ENCODE results near the gene GYG2.

GYG2 gene

DNA sequence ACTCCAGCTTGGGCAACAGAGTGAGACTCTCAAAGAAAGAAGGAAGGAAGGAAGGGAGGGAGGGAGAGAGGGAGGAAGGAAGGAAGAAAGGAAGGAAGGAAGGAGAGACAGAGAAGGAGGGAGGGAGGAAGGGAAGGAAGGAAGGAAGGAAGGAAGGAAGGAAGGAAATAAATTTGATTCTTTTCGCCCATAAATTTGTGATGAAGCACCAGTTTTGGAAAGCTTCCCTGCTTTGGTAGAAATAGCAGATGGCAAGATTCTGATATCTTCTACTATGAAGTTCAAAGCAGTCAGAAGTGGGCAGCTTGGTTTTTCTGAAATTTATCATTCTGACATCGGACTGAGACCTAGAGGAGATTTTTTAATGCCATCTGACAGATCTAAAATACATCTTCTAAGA is 11.7 kb upstream of the GYG2 start:
- no peak for DNase-seq (ENCODE audit: low read depth in 2 of 2)

DNA sequence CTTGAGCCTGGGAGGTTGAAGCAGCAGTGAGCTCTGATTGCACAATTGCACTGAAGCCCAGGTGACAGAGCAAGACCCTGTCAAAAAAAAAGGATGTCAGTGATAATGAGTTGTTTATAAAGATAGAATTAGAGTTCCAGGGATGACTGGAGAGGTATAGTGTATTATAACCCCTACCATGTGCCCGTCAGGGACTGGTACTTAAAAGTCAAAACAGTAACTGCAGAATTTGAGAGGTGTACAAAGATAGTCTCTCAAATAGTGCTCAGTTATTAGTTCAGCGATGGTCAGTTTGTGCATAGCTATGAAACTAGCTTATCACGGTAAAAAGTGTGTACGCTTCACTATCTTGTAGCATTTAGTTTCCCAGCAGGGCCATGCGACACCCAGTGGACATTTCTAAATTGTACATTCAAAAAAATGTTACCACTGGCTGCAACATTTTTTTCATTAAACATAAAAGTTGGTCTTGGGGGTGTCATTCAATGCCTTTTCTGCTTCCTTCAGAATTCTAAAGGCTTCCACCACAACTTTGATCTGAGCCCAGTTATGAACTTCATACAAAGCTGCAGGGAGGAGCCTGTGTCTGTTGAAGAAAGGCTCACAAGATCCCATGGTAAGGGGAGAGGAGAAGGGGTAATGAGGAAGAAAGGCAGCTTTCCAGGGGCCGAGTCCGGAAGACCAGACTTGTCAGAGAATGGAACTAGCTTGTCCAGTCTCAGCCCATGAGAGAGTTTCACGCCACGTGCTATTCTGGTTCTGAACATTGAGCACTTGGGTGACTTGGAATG is 9.2 kb upstream of the GYG2 start:
- DNase-seq (ENCODE audit: low read depth in 2 of 2): no peak

DNA sequence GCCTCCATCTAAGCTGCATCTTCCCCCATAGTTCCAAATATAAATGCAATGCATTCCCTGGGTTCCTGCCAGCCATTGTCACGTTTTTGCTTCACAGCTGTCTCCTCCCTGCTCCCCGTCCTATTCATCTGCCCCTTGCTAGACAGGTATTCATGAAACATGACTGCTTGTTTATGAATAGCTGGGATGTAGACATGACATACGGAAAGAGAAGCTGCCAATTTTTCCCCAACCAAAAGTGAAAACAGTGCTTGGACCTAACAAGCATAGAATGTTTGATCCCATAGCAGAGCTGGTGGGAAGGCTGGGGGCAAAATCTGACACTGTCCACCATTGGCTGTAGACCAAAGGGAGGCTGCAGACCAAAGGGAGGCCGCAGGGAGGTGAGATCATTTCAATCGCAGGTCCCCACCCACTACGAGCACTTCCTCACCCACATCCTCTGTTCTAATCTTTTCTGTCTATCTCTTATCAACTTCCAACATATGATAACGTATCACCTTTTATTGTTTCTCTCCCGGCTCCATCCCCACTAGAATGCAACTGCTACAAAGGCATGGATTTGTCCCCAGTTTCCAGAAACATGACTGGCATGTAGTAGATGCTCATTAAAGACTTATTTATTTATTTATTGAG is 8.5 kb upstream of the GYG2 start:
- DNase-seq (ENCODE audit: low read depth in 2 of 2): no peak

DNA sequence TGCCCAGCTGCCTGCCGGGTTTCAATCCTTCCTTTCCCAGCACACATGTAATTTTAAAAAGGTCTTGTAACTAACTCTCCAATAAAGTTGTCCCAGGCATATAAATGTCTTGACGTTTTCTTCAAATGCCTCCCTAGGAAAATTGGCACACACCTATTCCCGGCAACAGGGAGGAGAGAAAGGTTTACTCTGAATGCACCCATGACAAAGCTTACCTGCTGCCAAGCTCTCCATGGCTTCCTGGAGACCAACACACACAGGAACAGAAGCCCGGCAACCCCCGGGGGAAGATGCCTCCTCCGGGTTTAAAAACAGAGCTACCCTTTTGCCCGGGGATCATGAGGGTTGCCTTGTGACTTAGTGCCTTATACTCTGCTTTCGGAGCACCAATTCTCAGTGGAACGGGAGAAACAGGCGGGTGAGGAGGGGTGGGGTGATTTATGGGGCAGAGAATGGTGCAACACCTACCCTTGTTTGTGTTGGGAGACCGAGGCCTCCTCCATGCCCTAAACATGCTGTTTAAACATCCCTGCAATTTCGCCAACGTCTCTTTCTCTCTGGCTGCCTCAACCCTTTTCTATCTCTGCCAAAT is 4.8 kb upstream of the GYG2 start:
- DNase-seq (ENCODE audit: low read depth in 2 of 2): no peak

DNA sequence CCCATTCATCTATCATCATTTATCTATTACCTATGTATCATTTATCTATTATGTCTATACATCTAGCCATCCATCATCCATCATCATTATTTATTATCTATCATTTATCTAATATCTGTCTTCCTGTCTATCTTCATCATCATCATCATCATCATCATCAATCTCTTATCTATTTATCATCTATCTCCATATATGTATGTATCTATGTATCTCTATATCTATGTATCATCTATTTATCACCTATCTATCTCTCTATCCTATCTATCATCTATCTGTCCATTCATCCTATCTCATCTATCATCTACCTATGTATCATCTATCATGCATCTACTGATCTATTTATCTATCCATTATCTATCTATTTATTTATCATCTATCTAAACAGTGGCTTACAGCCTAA is 3.8 kb upstream of the GYG2 start:
- no peak for DNase-seq (ENCODE audit: low read depth in 2 of 2)

DNA sequence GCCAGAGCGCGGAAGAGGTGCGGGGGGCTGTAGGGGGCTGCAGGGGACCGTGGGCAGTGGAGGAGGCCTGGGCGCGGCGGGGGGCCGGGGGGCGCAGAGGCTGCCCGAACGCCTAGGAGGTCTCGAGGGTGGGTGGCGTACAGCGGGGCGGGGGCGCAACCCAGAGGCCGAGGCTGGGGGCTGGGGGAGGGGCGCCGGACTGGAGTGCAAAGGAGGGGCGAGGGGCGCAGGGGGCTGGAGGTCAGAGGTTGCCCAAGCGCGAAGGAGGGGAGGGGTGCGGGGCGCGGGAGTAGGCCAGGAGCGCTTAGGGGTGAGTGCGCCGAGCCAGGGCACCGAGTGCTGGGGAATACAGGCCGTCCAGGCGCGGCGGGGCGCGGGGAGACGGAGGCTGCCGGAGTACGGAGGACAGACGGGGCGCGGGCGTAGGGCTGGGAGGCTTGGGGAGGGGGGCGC is 255 bp downstream of the GYG2 start:
- DNase-seq (ENCODE audit: low read depth in 2 of 2): no peak

DNA sequence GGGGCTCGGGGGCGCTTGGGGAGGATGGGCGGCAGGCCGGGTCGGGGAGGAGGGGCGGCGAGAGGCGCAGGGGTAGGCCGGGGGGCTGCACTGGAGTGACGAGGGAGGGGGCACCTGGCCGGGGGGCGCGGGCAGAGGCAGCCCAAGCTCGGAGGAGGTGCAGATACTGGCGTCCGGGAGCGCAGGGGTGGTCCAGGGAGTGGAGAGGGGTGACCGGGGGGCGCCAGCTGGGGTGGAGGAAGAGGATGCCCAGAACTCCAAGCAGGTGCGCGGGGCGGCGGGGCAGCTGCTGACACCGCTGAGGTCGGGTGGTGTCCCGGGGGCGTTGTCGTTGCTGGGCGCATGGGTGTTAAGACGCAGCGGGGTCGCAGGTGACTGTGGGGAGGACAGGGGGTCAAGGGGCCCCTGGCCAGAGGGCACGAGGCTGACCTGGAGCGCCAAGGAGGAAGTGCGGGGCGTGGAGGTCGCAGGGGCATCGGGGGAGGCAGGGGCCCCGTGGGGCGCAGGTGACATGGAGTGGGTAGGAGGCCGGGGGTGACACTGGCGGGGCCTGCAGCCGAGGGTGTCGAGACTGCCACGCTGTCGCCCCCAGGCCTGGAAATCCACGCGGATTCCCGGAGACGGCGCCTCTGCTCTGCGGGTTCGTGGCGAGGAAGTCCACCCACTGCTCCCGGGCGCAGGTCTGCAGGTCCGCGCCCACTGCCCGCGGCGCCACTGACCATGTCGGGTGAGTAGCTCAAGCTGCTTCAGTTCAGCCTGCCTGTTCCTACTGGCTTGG is 928 bp downstream of the GYG2 start:
- no peak for DNase-seq (ENCODE audit: low read depth in 2 of 2)

DNA sequence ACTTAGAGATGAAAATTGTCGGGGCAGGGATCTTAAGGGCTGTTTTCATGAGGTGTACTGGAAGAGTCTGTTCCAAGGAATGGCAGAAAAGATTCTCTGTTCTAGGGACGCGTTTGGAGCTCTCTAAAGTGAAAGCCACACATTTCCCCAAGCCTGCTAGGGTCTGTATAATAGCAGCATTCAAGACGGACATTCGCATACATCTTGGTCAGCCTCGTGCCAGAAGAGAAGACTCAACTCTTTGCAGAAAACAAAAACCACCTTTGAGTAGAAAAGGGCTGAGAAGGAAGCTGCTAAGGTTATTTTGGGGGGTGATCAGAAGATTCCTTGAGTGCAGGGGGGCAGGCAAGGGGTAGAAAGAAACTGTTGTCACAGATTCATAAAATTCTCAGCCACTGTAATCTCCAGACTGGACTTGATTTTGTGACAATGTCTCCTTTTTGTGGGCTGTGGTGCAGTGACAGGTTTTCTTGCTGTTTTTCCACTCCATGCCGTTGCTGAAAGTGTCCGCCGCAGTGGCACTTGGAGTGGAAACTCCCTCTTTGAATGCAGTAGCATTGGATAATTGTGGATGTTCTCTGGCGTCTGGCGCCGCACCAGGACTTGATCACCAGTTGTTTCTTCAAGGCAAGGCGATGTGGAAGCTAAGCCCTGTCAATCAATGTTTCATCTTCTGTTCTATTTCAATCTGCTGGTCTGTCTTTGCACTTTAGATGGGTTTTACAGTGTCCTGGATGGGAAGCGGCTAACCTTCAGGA is 2.9 kb downstream of the GYG2 start:
- no peak for DNase-seq (ENCODE audit: low read depth in 2 of 2)

DNA sequence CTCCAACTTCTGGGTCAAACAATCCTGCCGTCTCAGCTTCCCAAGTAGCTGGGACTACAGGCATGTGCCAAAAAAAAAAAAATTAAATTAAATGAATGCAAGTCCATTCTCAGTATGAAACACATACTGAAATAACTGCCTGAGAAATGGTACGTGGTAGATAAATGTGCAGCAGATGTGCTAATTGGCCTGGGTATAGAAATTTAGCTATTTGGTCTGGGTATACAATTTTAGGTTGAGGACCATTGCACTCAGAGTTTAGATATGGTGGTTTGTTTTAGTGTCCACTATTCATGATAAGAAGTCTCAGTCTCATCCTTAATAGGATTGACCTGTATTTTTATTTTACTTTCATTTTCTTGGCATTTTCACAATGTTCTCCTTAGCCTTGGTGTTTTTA is 9.2 kb downstream of the GYG2 start:
- DNase-seq (ENCODE audit: low read depth in 2 of 2): no peak

DNA sequence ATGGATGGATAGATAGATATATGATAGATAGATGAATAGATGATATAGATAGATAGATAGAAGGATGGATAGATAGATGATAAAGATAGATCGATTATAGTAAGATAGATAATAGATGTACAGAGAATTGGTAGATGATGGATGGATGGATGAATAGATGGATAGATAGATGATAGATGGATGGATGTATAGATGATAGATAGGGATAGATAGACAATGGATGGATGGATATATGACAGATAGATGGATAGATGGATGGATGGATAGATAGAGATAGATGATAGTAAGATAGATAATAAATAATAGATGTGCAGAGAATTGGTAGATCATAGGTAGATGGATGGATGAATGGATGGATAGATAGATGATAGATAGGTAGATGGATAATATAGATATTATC is 12.2 kb downstream of the GYG2 start:
- no peak for DNase-seq (ENCODE audit: low read depth in 2 of 2)

DNA sequence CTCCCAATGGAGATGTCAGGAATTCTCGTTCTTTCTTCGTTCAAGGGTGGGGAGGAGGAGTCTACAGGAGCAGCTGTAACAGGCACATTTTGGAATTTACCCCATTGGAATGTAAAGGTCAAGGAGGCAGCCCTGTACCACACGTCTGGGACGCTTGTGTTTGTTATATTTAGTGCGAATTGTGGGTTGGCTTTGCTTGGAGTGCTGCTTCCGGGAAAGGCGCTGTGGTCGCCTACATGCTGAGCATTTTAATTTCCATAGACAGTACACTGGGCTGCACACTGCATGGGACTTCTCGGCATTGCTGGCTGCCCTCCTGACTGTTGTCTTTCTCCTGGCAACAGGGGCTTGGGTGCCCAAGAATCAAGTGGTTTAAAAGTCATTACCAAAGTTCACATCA is 12.8 kb downstream of the GYG2 start:
- DNase-seq (ENCODE audit: low read depth in 2 of 2): no peak

DNA sequence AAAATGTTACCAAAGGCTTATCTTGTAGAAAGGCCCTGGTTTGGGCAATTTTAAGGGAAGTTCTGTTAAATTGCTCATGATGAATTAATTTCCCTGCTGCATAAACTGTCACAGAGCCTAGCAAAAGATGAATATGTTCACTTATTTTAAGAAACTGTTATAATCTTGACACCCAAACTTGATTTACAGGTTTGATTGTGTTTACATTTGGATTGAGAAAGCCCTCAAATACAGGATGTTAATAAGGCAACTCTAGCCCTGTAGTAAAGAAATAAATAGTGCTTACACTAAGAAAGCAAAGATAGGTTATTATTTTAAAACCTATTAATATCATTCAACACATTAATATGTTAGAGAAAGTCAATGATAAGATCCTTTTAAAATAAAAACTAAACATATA is 18.3 kb downstream of the GYG2 start:
- no peak for DNase-seq (ENCODE audit: low read depth in 2 of 2)

DNA sequence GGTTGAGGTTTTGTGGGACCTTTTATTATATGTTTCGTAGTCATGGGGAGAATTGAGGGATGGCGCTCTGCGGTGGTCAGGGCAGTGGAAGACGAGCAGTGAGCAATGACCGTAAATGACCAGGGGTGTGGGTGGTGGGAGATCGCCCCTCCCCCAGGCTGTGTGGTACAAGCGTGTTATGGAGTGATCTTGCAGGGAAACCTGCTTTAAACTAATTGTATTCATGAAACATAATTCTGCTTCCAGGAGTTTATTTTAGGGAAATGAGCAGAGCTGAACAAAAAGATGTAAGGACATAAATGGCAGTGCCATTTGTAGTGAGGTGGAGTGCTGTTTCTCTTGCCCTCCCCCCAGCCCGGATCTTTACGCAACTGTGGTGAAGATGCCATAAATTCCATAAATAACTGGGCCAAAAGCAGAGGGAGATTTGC is 20.2 kb downstream of the GYG2 start:
- no peak for DNase-seq (ENCODE audit: low read depth in 2 of 2)

DNA sequence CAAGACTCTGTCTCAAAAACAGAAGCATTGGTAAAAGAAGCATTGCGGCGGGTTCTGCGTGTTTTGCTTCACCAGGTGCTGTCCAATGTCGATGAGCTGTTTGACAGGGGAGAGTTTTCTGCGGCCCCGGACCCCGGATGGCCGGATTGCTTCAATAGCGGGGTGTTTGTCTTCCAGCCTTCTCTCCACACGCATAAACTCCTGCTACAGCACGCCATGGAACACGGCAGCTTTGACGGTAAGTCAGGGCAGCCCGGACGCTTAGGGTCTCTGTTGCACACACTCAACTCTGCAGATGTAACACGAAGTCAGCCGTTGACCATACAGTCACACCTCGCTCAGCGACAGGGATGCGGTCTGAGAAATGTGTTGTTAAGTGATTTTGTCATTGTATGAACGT is 26.2 kb downstream of the GYG2 start:
- DNase-seq (ENCODE audit: low read depth in 2 of 2): no peak

DNA sequence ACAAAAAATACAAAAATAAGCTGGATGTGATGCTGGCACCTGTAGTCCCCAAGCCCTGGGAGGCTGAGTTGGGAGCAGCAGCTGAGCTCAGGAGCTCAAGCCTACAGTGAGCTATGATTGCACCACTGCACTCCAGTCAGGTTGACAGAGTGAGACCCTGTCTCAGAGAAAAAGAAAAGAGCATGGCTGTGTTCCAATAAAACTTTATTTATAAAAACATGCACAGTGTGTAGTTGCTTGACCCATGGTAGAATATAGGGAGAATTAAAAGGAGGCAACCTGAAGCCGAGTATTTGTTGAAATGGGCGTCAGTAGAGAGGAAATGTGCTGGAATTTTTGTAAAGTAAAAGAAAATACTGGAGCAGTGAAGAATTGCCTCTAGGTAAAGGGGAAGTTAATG is 27.0 kb downstream of the GYG2 start:
- no peak for DNase-seq (ENCODE audit: low read depth in 2 of 2)

DNA sequence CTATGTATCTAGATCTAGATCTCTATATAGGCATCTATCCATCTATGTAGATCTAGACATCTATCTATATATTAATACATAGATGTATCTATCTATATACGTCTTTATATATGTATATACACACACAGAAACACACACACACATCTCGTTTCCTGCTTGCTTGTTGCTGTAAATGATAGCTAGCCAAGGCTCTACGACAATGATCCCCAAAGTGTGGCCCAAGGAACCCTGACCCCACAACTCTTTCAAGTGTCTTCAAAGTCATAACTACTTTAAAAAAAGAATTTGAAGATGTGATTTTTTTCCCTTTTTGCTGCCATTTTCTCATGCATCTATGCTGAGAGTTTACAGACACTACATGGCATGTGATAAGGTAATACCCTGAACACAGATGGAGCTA is 28.8 kb downstream of the GYG2 start:
- DNase-seq (ENCODE audit: low read depth in 2 of 2): no peak

DNA sequence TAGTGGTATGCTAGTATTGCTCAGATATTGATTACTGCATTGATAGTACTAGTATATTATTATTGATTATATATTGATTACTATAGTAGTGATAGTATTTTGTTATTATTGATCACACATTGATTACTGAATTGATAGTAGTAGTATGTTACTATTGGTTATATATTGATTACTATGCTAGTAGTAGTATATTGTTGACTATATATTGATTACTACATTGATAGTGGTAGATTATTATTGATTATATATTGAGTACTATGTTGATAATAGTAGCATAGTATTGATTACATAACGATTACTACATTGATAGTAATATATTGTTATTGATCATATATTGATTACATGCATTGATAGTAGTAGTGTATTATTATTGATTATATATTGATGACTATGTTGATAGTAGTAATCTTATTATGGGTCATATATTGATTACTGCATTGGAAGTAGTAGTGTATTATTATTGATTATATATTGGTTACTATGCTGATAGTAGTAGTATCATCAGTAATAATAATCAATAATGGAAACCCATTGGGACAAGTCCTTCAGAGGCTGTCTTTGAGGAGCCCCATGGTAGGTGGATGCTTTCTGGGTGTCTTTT is 30.6 kb downstream of the GYG2 start:
- no peak for DNase-seq (ENCODE audit: low read depth in 2 of 2)

DNA sequence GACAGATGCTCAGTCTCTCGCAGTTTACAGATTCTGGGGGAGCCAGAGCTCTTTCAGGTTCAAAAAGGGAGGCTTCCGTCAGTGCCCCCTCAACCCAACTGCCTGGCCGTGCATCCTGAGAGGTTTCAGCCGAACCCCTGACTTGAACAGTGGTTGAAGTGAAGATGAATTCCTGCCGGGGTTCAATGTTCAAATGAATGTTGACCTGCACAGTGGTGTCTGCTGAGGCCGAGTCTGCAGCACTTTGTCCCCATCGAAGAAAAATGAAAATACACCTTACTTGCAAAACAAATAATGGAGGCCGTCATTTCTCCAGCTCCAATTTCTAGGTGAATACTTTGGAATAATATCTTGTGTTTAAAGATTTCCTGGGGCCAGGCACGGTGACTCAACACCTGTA is 33.7 kb downstream of the GYG2 start:
- DNase-seq (ENCODE audit: low read depth in 2 of 2): no peak

DNA sequence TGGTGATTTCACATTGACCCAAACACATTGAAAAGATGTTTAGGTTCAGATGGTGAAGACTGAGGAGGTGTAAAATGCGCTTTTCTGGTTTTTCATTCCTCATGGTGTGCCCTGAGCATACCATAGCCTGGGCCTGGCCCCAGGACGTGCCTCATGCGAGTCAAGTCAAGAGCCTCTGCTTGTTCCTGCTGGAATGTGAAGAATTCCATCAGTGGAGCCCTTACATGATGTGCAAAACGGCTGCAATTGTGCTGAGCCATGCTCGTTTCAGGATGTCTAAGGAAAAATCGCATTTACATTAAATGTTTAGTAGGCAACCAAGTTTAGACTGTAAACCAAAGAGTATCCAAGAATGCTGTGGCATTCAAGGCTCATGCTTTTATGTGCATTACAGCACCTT is 34.9 kb downstream of the GYG2 start:
- no peak for DNase-seq (ENCODE audit: low read depth in 2 of 2)

DNA sequence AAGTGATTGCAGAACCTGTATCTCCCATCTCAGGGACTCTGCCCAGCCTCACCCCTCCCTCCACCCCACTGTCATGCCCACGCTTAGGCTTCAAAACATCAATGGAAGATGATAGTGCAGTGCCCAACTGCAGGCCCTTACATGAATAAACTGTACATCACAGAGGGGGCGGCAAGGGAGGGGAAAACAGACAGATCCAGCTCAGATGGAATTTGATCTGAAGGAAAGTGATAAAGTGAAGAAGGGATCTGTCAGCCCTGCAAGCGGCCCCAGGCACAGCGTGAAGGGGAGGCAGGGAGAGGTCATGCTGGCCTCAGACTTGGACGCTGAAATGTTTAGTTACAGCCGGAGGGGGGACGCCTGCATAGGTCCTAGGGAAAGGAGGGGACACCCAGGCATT is 38.5 kb downstream of the GYG2 start:
- no peak for DNase-seq (ENCODE audit: low read depth in 2 of 2)

DNA sequence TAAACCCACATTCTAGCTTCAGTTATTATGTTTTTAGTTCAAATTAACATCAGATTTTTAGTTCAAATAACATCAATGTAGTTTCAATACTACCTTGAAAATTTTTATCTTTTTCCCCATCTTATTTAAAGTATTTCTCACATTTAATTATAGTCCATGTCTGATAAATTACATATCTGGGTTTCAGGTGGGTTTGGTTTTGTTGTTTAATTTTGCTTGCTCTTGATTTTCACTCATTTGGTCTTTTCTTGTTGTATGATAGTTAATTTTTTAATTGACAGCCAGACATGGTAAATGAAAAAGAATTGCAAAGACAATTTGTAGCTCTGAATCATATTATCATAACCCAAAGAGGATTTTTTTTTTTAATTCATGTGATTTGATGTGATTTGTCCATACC is 41.9 kb downstream of the GYG2 start:
- no peak for DNase-seq (ENCODE audit: low read depth in 2 of 2)

All from stimulated activated CD8-positive, alpha-beta memory T cell treated with anti-CD3 and anti-CD28 coated beads, Interleukin-15, amount 100 ng/mL, for 48 hours (primary cell).